DOHH2 (cell line): ENCODE data around the gene C20orf144.

Experiments
- H3F3A ChIP-seq: fragments of 200-600 bp; sonication (generic), shearing (Covaris generic); 2 replicates; pipeline ENCODE4 v1.6.0; 2016; ENCODE audit warnings: antibody characterized with exemption, mild to moderate bottlenecking; ENCODE audit not compliant: control insufficient read depth, insufficient read depth
- H3K27ac ChIP-seq: fragments of 200-600 bp; sonication (generic); 2 replicates; pipeline ENCODE4 v1.5.1; 2014; ENCODE audit warnings: low read depth, mild to moderate bottlenecking, low read length, moderate library complexity
- H3K27me3 ChIP-seq: fragments of 200-600 bp; sonication (generic); 2 replicates; pipeline ENCODE4 v1.6.1; 2014; ENCODE audit warnings: mild to moderate bottlenecking, low read length, mixed read lengths; ENCODE audit not compliant: control insufficient read depth
- H3K36me3 ChIP-seq: fragments of 200-600 bp; sonication (generic); 2 replicates; pipeline ENCODE4 v1.6.1; 2014; ENCODE audit warnings: mild to moderate bottlenecking, low read length, moderate library complexity, mixed read lengths; ENCODE audit not compliant: control insufficient read depth
- H3K4me1 ChIP-seq: fragments of 200-600 bp; sonication (generic); 2 replicates; pipeline ENCODE4 v1.6.1; 2014; ENCODE audit warnings: mild to moderate bottlenecking, low read length, mixed read lengths; ENCODE audit not compliant: control insufficient read depth
- H3K4me2 ChIP-seq: fragments of 200-600 bp; sonication (generic); 2 replicates; pipeline ENCODE4 v1.6.0; 2014; ENCODE audit warnings: mild to moderate bottlenecking, low read length, moderate library complexity
- H3K4me3 ChIP-seq: fragments of 200-600 bp; sonication (generic); 2 replicates; pipeline ENCODE4 v1.5.1; 2014; ENCODE audit warnings: mild to moderate bottlenecking, low read length, mixed read lengths
- H3K79me2 ChIP-seq: fragments of 200-600 bp; sonication (generic); 2 replicates; pipeline ENCODE4 v1.6.1; 2014; ENCODE audit warnings: mild to moderate bottlenecking, low read length, mixed read lengths; ENCODE audit not compliant: control insufficient read depth
- H3K9me2 ChIP-seq: fragments of 200-600 bp; sonication (generic); replicated peaks from 2 replicates; pipeline ENCODE4 v1.6.1; 2014; ENCODE audit warnings: mild to moderate bottlenecking, low read length, mixed read lengths; ENCODE audit not compliant: control insufficient read depth
- H3K9me3 ChIP-seq: fragments of 200-600 bp; sonication (generic); 2 replicates; pipeline ENCODE4 v1.6.1; 2014; ENCODE audit warnings: antibody characterized with exemption, low read length, mixed read lengths; ENCODE audit not compliant: control insufficient read depth, insufficient read depth
- H4K20me1 ChIP-seq: fragments of 200-600 bp; sonication (generic); 2 replicates; pipeline ENCODE4 v1.6.0; 2014; ENCODE audit warnings: low read depth, mild to moderate bottlenecking, antibody characterized with exemption, low read length, moderate library complexity; ENCODE audit not compliant: control insufficient read depth, insufficient read depth
- CTCF ChIP-seq: fragments of 200-600 bp; sonication (generic); IDR thresholded peaks from one replicate; pipeline ENCODE4 v1.5.1; 2014; ENCODE audit warnings: antibody characterized with exemption, mild to moderate bottlenecking, low read depth, low read length; ENCODE audit not compliant: poor library complexity, severe bottlenecking
- EZH2phosphoT487 ChIP-seq: fragments of 200-600 bp; sonication (generic); IDR thresholded peaks from 2 replicates; pipeline ENCODE4 v1.6.1; 2017; ENCODE audit warnings: borderline replicate concordance, mild to moderate bottlenecking, antibody characterized with exemption, low read length, moderate library complexity, mixed read lengths

Gene C20orf144

GRCh38 chr20:33635341-33635740 lies 26.8 kb upstream of the C20orf144 start:
- H3K27ac ChIP-seq: no peak overlapping the region
- no peak for TF ChIP-seq CTCF
- H3K9me2 ChIP-seq: no peaks in the 10 kb centered on the region
- H3K27me3 ChIP-seq: no peaks in the 10 kb centered on the region
- H3K4me3 ChIP-seq: no peak overlapping the region
- no peaks in the 10 kb centered on the region for H3K79me2 ChIP-seq
- no peaks in the 10 kb centered on the region for H3K4me1 ChIP-seq
- H3K9me3 ChIP-seq: no peaks in the 10 kb centered on the region
- no peak overlapping the region for H3K4me2 ChIP-seq
- H3F3A ChIP-seq: no peaks in the 10 kb centered on the region
- peaks cover 5% of the 10 kb centered on the region; the same call in 1 of the 2 replicates for H3K36me3 ChIP-seq
- no peaks in the 10 kb centered on the region for H4K20me1 ChIP-seq

GRCh38 chr20:33636776-33637175 lies 25.4 kb upstream of the C20orf144 start:
- Histone ChIP-seq H3K9me2 (no peaks in the 10 kb centered on the region), H3K36me3 (peaks cover 5% of the 10 kb centered on the region; the same call in 1 of the 2 replicates), H3K79me2 (no peaks in the 10 kb centered on the region), H3F3A (no peaks in the 10 kb centered on the region), H3K4me3 (no peak overlapping the region), H4K20me1 (no peaks in the 10 kb centered on the region), H3K27ac (no peak overlapping the region), H3K9me3 (no peaks in the 10 kb centered on the region), H3K27me3 (no peaks in the 10 kb centered on the region), H3K4me2 (no peak overlapping the region), H3K4me1 (no peaks in the 10 kb centered on the region)
- TF ChIP-seq CTCF (no peak), EZH2phosphoT487 (no peak)

GRCh38 chr20:33640287-33640686 lies 21.8 kb upstream of the C20orf144 start:
- Histone ChIP-seq H3F3A (no peaks in the 10 kb centered on the region), H3K36me3 (peaks cover 5% of the 10 kb centered on the region; the same call in 1 of the 2 replicates)

More at GRCh38 chr20:33640287-33640686, 21.8 kb upstream of the C20orf144 start:
- TF ChIP-seq CTCF: no peak
- no peaks in the 10 kb centered on the region for H3K4me1 ChIP-seq
- H4K20me1 ChIP-seq: no peaks in the 10 kb centered on the region
- no peaks in the 10 kb centered on the region for H3K79me2 ChIP-seq
- H3K27me3 ChIP-seq: no peaks in the 10 kb centered on the region
- no peak overlapping the region for H3K4me2 ChIP-seq
- H3K27ac ChIP-seq: no peak overlapping the region
- H3K9me3 ChIP-seq: no peaks in the 10 kb centered on the region
- H3K9me2 ChIP-seq: no peaks in the 10 kb centered on the region
- H3K4me3 ChIP-seq: no peak overlapping the region
